ENCODE data around the gene BCAR1. TPM values are rescaled to one million over a fixed set of nuclear protein-coding genes. Genes with fewer than 3 reads are reported as not detected.
A peak's percentile ranks its signal among the peaks of the same experiment; 100 is the strongest.
"Not testable (repeated sequence)": the region's sequence is repeated elsewhere in the genome, so short reads cannot be mapped to it uniquely, and the experiment has no call there.

BCAR1 gene
- total RNA-seq, 1 donor from 2014 or later, result 33.0 TPM

DNA sequence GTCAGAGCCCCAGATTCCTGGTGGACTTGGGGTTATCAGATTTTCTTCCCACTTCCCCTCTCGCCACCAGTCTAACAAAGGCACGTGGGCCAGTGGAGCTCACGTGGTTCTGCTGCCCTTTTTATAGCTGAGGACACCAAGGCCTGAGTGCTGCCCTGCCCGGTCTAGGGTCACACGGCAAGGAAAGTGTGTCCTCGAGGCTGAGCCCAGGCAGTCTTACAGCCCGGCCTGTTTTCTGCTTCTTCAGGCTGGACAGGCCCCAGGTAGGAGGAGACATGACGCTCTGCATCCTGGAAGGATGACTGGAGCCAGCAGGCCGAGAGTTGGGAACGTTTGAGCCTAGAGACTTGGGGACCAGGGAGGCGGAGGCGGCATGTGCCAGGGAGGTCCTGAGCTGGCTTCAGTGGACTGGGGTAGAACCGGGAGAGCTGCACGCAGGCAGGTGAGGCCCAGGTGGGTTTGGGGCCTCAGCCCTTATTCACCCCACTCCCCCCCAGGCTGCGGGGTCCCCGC, 29.1 kb downstream of the BCAR1 start:
- ATAC-seq, result no peak

DNA sequence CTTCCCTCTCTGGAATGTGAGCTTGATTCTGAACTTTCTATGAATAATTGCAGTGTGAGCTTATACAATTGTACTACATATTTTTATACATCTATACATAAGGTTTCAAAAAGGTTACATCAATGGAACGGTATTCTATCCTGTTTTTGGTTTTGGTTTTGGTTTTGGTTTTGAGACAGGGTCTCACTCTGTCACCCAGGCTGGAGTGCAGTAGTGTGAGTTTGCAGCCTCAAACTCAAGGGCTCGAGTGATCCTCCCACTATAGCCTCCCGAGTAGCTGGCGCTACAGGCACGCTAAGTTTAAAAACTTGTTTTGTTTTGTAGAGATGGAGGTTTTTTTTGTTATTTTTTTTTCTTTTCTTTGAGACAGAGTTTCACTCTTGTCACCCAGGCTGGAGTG, 31.6 kb downstream of the BCAR1 start:
- no peak for ATAC-seq

DNA sequence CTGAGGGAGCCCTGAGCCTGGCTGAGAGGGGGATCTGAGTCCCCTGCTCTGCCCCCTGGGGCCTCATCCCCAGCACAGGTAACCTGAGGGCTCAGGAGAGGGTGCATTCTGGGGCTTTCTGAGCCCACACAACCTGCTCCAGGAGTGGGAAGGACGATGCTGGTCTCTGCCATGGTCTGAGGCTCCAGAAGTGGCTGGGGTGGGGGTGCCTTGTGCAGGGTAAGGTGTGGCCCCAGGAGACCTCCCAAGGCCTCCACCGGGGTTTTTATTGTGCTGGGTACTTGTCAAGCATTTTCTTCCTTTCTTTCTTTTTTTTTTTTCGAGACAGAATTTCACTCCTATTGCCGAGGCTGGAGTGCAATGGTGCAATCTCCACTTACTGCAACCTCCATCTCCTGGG, 32.3 kb downstream of the BCAR1 start:
- ATAC-seq, result no peak

DNA sequence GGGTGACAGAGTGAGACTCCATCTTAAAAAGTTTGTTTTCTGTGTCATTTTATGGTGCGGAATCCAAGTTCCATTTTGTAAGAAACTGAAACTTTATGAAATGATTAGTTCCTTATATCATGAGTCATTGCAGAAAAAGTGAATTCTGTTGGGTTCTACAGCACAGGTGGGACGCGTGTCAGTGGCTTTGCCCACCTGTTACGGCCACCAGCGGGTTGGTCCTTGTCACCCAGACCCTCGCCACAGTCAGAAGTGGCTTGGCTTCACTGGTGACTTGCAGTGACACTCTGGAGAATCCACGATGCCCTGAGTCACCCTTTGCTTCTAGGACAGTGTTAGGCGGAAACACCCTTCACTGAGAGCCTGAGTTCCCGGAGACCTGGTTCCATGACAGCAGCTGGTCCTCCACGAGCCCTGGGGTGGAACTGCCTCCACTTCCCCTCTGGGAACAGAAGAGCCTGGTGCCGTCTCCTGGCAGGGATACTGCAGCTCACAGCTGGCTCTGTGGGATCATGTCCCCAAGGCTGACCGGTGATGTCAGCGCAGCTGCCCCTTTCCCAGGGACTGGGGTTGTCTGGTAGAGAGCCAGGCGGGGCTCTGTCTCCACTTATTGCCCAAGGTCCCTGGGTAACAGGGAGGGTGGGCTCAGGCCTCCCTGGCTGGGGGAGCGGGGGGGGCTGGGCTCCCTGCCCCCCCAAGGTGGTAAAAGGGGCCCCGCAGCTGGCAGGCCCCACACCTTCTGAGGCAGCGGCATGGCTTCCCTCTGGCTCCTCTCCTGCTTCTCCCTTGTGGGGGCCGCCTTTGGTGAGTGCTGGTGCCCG, 33.0 kb downstream of the BCAR1 start, which contains the start of gene CTRB1:
TSS of gene CTRB1 (plus strand) at position 733 of the 821 bp plus-strand sequence. CDS start at position 753, 20 bp downstream.
- ATAC-seq, result no peak

DNA sequence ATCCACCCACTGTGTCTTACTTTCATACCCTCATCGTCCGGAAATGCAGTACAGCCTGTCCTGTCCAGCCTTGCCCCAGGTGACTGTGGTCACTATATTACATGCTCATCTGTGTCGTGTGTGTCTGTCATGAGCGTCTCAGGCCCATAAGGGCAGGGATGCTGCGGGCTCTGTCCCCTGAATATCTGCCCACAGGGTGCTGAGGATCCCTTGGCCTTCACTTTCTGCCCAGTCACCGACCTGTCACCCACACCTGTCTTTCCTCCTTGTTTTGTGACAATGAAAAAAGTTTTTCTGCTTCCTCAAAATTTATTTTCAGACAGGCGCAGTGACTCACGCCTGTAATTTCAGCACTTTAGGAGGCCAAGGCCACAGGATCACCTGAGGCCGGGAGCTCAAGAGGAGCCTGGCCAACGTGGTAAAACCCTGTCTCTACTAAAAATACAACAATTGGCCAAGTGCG, 34.0 kb downstream of the BCAR1 start:
- no peak for ATAC-seq

DNA sequence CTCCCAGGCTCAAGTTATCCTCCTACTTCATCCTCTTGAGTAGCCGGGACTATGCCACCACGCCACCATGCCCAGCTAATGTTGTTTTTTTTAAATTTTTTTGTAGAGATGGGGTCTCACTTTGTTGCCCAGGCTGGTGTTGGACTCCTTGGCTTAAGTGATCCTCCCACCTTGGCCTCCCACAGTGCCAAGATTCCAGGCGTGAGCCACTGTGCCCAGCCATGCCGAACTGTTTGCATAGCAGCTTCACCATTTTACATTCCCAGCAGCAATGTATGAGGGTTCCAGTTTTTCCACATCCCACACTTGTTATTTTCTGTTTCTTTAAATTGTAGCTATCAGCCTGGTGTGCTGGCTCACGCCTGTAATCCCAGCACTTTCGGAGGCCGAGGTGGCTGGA, 34.8 kb downstream of the BCAR1 start:
- no peak for ATAC-seq

DNA sequence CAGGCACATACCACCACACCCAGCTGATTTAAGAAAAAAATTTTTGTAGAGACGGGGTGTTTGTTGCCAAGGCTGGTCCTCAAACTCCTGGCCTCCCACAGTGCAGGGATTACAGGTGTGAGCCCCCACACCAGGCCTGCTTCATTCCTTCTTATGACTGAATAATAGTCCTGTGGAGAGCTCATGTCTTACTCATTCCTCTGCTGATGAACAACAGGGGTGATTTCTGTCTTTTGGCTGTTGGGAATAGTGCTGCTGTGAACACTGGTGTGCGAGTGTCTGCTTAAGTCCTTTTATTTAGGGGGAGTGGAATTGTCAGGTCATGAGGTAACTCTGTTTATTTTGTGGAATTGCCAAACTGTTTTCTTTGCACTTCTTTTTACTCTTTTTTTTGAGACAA, 35.3 kb downstream of the BCAR1 start:
- ATAC-seq, result no peak

DNA sequence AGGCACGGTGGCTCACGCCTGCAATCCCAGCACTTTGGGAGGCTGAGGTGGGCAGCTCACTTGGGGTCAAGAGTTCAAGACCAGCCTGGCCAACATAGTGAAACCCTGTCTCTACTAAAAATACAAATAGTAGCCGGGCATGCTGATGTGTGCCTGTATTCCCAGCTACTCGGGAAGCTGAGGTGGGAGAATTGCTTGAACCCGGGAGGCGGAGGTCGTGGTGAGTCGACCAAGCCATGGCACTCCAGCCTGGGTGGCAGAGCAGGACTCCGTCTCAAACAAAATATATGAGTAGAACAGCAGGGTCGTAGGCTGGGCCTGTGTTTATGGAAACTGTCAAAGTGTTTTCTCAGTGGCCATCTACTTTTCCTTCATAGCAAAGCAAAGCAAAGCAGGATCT, 40.1 kb downstream of the BCAR1 start:
- not testable (repeated sequence) for ATAC-seq

DNA sequence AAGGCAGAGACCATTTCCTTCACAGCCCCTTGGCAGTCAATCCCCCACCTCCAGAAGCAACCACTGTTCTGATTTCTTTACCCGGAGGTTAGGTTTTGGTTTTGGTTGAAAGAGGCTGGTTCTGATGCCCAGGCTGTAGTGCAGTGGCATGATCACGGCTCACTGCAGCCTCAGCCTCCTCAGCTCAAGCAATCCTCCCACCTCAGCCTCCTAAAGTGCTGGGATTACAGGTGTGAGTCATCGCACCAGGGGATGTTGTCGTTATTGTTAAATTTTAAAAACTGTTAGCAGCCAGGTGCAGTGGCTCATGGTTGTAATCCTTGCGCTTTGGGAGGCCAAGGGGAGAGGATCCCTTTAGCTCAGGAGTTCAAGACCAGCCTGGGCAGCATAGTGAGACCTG, 41.5 kb downstream of the BCAR1 start:
- no peak for ATAC-seq

DNA sequence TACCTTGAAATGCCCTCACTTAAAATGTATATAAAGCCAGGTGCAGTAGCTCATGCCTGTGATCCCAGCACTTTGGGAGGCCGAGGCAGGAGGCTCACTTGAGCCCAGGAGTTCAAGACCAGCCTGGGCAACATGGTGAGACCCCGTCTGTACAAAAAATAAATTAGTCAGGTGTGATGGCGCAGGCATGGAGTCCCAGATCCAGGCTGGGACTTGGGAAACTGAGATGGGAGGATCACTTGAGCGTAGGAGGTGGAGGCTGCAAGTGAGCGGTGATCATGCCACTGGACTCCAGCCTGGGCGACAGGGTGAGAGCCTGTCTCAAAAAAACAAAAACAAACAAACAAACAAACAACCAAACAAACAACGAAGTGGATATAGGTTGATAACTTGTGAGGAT, 41.9 kb downstream of the BCAR1 start:
- not testable (repeated sequence) for ATAC-seq

DNA sequence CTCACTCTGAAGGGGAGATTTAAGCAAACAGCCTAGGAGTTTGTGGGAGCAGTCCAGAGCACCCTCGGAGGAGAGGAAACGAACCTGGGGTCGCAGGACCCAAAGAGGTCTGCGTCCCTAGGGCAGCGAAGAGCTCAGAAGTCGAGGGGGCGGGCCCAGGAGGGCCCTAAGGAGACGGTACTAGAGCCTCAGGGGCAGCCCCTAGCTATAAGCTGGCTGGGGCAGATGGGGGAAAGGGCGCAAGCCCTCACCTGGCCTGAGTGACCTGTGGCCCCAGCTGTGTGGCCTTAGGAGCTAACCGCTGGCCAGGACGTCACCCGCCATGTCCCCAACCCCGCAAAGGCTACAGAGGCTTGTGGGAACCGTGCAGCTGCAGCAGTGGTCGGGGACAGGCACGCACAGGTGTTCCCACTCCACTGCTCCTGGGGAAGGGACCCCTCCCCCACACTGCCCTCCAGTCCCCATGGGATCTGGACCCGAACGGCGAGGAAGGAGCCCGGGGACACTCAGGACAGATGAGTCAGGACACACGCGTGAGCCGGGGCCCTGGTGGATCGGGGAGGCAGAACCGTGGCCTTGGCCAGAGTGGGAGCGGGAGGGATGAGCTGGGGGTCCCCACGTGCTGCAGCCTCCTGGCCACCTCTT, 42.4 kb downstream of the BCAR1 start:
- no peak for ATAC-seq

DNA sequence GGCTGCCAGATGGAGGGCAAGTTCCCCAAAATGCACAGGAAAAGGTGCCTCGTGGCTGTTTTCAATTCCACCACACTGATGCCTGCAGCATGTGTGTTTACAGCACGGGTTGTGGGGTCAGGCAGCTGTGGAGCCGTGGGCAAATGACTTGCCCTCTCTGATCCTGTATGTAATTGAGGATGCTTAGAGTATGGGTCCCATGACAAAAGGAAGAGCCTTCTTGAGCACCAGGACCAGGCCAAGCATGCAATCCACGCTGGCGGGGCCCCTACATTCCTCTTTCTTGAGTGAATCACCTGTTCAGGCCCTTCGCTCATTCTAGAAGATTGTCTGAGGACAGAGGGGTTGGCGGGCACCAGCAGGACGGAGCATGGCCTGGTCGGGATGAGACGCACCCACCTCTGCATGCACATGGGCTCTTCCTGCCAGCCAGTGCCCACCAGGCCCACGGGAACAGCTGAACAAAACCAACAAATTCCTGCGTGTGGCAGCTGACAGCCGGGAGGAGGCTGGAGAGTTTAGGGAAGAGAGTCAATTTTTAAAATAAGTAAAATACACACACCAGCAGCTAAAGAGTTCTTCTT, 43.1 kb downstream of the BCAR1 start:
- no peak for ATAC-seq

DNA sequence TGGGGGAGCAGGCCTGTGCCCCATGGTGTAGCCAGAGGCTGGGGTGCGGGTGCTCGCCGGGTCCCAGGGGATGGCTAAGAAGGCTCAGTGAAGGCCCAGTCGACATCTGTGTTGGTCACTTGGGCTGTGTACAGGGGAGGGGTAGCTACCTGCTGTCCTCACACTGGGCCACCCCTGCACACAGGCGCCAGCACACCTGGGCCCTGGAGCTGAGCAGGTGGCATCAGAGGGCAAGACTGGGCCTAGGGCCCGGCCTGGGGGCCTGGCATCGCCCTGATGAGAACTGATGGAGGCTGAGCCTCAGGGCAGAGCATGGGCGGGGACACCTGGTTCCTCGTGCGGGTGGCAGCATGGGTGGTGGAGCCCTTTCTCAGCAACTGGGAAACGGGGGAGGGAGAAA, 43.6 kb downstream of the BCAR1 start:
- ATAC-seq, result no peak

DNA sequence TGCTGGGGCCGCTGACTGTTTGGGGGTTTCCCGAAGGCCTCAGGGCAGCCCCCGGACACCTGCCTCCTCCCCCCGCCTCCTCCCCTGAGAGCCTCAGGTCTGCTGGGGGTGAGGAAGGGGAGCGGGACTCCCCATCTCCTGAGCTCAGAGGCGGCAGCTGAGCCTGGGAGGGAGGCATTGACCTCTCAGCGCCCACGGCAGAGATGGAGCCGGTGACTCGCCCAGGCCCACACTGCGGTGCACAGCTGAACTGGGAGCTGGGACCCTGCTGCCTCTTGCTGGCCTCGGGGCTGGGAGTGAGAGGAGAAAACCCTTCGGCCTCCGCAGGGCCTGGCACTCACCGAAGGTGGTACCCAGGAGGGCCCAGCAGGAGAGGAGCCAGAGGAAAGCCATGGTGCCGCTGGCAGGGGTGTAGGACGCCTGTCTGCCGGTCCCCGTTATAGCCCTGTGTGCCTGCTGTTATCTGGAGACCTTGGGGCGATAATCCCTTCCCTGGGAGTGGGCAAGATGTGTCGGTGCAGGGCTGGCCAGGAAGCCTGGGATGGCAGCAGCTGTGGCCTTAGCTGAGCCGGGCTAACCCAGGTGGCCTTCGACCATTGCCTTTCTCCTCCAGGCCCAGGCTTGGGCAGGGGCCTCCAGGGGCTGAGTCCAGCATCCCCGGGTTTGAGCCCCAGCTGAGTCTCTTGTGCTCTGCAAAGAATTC, 44.5 kb downstream of the BCAR1 start, which contains the start of gene CTRB2:
TSS of gene CTRB2 (minus strand) at position 413 of the 703 bp plus-strand sequence. CDS start at position 393, 20 bp downstream.
- peak; percentile 7 for ATAC-seq

DNA sequence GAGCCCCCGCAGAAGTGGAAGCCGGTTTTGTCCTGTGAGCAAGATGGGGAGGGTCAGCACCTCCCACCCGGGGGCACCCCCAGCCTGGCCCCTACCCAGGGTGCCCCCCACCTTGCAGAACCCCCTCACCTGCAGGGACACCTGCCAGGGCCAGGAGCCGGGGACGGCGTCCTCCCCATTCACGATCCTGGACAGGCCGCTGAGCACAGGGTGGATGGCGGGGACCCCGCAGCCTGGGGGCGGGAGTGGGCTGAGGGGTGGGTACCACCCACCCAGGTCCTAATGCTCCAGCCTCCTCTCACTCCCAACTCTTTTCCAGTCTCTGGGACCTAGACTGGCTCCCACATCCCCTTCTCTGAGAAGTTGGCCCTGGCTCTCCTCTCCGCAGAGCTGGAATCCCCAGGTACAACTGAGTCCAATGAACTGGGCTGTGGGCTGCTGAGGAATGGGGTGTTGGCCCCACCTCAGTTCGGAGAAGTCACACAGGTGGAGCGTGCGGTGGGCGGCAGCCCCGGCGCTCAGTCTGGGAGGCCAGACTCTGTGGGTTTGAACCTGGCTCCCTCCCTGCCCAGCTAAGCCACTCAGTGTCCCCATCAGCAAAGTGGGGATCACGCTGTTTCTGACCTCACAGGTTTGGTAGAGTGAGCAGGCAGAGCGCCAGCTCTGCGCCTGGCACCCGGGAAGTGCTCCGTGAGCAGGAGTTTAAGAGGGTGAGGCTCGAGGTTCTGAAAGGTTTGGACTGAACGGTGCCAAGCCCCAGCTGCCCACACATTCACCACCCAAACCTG, 45.3 kb downstream of the BCAR1 start:
- ATAC-seq, result peak; percentile 22

DNA sequence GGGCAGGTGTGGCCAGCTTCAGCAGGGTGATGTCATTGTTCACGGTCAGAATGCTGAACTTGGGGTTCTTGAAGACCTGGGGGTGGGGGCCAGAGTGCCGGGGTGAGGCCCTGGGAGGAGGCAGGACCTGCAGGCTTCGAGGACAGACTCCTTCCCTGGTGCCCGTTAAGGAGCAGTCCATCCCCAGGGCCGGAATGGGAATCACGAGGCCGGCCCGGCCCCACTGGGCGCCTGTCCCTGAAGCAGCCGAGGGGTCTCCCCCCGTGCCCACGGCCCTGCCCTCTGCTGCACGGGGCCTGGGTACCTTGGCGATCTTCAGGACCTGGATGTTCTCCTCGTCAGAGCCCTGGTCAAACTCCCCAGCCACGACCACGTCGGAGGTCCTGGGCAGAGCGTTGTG, 46.0 kb downstream of the BCAR1 start:
- ATAC-seq, result peak; percentile 8

DNA sequence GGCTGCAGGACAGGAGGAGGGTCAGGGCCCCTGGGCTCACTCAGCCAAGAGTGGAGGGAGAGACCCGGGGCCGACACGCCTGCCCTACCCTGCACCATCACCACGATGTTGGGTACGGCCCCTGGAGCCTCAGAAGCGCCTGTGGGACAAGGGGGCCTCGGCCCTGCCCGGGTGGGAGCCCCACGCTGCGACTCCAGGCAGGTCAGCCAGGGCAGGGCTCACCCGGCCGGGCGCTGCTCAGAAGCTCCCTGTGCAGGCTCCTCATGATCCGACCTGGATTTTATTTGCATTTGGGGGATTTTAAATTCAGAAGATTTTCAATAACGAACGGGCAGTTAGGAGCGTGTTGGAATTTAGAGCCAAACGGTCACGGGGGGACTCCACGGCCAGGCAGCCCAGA, 46.5 kb downstream of the BCAR1 start:
- not testable (repeated sequence) for ATAC-seq

DNA sequence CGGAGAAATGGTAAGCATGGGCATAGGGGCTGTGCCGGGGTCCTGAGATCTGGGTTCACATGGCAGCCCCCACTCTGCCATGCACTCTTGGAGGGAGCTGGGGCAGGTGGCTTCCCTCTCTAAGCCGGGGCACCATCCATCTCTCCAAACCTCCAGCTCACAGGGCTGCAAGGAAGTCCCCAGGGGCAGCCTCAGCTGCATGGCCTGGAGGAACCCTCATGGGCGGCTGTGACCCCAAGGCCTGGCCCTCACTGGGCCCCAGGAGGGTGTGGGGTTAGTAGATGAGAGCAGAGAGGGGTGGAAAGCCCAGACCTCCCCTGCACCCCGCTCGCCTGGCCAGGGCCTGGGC, 47.0 kb downstream of the BCAR1 start:
- ATAC-seq, result no peak

DNA sequence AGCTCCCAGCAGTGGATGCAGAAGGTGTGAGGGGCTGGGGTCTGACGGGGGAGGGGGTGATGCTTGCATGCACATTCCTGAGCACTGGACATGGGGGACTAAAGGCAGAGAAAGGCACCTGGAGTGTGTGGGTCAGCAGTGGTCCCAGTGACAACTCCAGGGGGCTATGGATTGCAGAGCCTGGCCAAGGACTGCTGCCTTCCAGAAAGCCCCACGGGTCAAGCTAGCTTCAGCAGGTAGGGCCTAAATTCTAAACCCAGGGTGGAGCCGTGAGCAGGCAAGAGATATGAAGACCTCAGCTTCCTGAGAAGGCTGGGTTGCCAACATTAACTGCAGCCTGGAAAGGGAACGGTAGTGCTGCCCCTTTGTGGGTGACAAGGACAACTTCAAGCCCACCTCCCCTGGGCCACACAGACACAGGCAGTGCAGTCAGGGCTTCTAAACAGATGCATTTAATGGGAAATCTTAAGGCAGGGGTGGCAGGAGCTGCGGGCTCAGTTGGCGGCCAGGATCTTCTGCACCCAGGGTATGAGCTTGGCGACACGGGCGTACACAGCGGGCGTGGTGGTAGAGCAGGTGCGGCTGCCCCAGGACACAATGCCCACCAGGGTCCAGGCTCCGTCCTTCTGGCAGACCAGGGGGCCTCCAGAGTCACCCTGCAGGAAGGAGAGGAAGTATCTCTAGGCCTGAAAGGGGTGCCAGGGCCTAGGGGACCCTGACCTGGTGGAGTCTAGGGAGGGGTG, 47.6 kb downstream of the BCAR1 start:
- no peak for ATAC-seq

DNA sequence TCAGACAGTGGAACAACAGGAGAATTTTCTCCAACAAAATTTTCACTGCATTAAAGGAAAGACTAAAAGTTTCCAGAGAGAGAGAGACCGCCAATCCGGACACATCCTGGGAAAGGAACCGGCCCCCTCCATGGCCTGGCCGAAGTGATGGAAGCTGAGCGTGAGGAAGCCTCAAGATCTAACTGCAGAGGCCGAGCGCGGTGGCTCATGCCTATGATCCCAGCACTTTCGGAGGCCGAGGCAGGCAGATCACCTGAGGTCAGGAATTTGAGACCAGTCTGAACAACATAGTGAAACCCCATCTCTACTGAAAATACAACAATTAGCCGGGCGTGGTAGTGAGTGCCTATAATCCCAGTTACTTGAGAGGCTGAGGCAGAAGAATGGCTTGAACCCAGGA, 48.3 kb downstream of the BCAR1 start:
- ATAC-seq, result no peak

DNA sequence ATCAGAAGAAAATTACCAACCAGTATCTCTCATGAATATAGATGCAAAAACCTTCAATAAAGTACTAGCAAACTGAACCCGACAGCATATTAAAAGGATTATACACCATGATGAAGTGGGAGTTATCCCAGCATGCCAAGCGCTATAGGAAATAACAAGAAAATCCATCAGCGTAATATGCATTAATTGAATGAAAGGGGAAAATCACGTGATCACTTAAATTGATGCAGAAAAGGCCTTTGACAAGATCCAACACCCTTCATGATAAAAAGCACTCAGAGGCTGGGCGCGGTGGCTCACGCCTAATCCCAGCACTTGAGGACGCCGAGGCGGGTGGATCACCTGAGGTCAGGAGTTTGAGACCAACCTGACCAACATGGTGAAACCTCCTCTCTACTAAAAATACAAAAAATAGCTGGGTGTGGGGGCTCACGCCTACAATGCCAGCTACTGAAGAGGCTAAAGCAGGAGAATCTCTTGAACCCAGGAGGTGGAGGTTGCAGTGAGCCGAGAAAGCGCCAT, 49.3 kb downstream of the BCAR1 start:
- ATAC-seq, result no peak
